ENCODE data around the gene OR51I2.

GRCh38 chr11:5420993-5421392 is 28.1 kb upstream of the OR51I2 start:
- TF ChIP-seq CTCF (tag by site-specific recombination; IDR thresholded peaks at IDR 0.05): no peak
- TF ChIP-seq MZF1 (tag by site-specific recombination; IDR thresholded peaks at IDR 0.05; ENCODE audit: borderline replicate concordance): no peak
- no peak for TF ChIP-seq ZNF510 (tag by site-specific recombination; IDR thresholded peaks at IDR 0.05; ENCODE audit: insufficient replicate concordance)
- no peak for TF ChIP-seq ATF2 (tag by site-specific recombination; IDR thresholded peaks at IDR 0.05; ENCODE audit: low read depth)
- no peak for TF ChIP-seq ZNF18 (tag by site-specific recombination; IDR thresholded peaks at IDR 0.05)

Measured in HEK293 (cell line).